ENCODE data around the gene PLXNA1.

The PLXNA1 gene

GRCh38 chr3:126995254-126995780, 12.4 kb downstream of the PLXNA1 start:
- Histone ChIP-seq H3K4me2 (ENCODE audit: low read depth, low read length, poor library complexity, severe bottlenecking) (no peak overlapping the region), H3K36me3 (ENCODE audit: low read length) (no peaks in the 10 kb centered on the region), H2AFZ (ENCODE audit: low read depth, low read length, severe bottlenecking) (no peak overlapping the region), H3K4me3 (ENCODE audit: insufficient read depth, low read length, poor library complexity, severe bottlenecking) (no peak overlapping the region), H3K9me3 (ENCODE audit: insufficient read depth, low read length) (no peaks in the 10 kb centered on the region), H3K27ac (ENCODE audit: low read depth, low read length) (no peak overlapping the region), H3K9me2 (replicated peaks; ENCODE audit: insufficient read depth, low read length) (no peaks in the 10 kb centered on the region), H4K20me1 (ENCODE audit: low read depth, low read length) (no peaks in the 10 kb centered on the region), H3K9ac (ENCODE audit: low read length) (no peak overlapping the region), H3K79me2 (ENCODE audit: insufficient read depth, low read length) (no peaks in the 10 kb centered on the region), H3F3A (ENCODE audit: insufficient read depth) (no peaks in the 10 kb centered on the region), H3K27me3 (ENCODE audit: low read length) (no peaks in the 10 kb centered on the region)
- no peak for TF ChIP-seq CTCF (IDR thresholded peaks at IDR 0.05; ENCODE audit: insufficient read depth, low read length, poor library complexity, severe bottlenecking)
- TF ChIP-seq EZH2phosphoT487 (conservative IDR thresholded peaks at IDR 0.05; ENCODE audit: low read length): no peak

- no peaks in the 10 kb centered on the region for H3F3A ChIP-seq (ENCODE audit: insufficient read depth)
- H4K20me1 ChIP-seq (ENCODE audit: low read depth, low read length): no peaks in the 10 kb centered on the region
- H3K27ac ChIP-seq (ENCODE audit: low read depth, low read length): no peak overlapping the region
- H2AFZ ChIP-seq (ENCODE audit: low read depth, low read length, severe bottlenecking): no peak overlapping the region
- no peak for TF ChIP-seq CTCF (IDR thresholded peaks at IDR 0.05; ENCODE audit: insufficient read depth, low read length, poor library complexity, severe bottlenecking)
- no peak for TF ChIP-seq EZH2phosphoT487 (conservative IDR thresholded peaks at IDR 0.05; ENCODE audit: low read length)
- H3K4me3 ChIP-seq (ENCODE audit: insufficient read depth, low read length, poor library complexity, severe bottlenecking): no peak overlapping the region
- no peaks in the 10 kb centered on the region for H3K9me3 ChIP-seq (ENCODE audit: insufficient read depth, low read length)
- H3K79me2 ChIP-seq (ENCODE audit: insufficient read depth, low read length): no peaks in the 10 kb centered on the region
- H3K27me3 ChIP-seq (ENCODE audit: low read length): no peaks in the 10 kb centered on the region
- H3K4me2 ChIP-seq (ENCODE audit: low read depth, low read length, poor library complexity, severe bottlenecking): no peak overlapping the region
- no peaks in the 10 kb centered on the region for H3K36me3 ChIP-seq (ENCODE audit: low read length)
- no peak overlapping the region for H3K9ac ChIP-seq (ENCODE audit: low read length)
- H3K9me2 ChIP-seq (replicated peaks; ENCODE audit: insufficient read depth, low read length): no peaks in the 10 kb centered on the region
Observed at GRCh38 chr3:126995926-126996512, 13.1 kb downstream of the PLXNA1 start.

GRCh38 chr3:126996905-126997304, 14.0 kb downstream of the PLXNA1 start:
- Histone ChIP-seq H3F3A (ENCODE audit: insufficient read depth) (no peaks in the 10 kb centered on the region), H3K9me2 (replicated peaks; ENCODE audit: insufficient read depth, low read length) (no peaks in the 10 kb centered on the region), H3K4me3 (ENCODE audit: insufficient read depth, low read length, poor library complexity, severe bottlenecking) (no peak overlapping the region), H2AFZ (ENCODE audit: low read depth, low read length, severe bottlenecking) (no peak overlapping the region), H3K4me2 (ENCODE audit: low read depth, low read length, poor library complexity, severe bottlenecking) (no peak overlapping the region), H3K9ac (ENCODE audit: low read length) (no peak overlapping the region), H4K20me1 (ENCODE audit: low read depth, low read length) (no peaks in the 10 kb centered on the region), H3K36me3 (ENCODE audit: low read length) (no peaks in the 10 kb centered on the region), H3K79me2 (ENCODE audit: insufficient read depth, low read length) (no peaks in the 10 kb centered on the region), H3K27ac (ENCODE audit: low read depth, low read length) (no peak overlapping the region), H3K9me3 (ENCODE audit: insufficient read depth, low read length) (no peaks in the 10 kb centered on the region), H3K27me3 (ENCODE audit: low read length) (no peaks in the 10 kb centered on the region)
- TF ChIP-seq CTCF (IDR thresholded peaks at IDR 0.05; ENCODE audit: insufficient read depth, low read length, poor library complexity, severe bottlenecking): no peak
- TF ChIP-seq EZH2phosphoT487 (conservative IDR thresholded peaks at IDR 0.05; ENCODE audit: low read length): no peak

Data from SU-DHL-6 (cell line).